Left ventricle myocardium superior (tissue), 1 donor: ENCODE data around the gene GPC3. TPM values are rescaled to one million over a fixed set of nuclear protein-coding genes. Genes with fewer than 3 reads are reported as not detected.

ENCODE experiments used
- ATAC-seq: fragments of 200-7000 bp; cut with Tn5 transposase; one replicate; pipeline ENCODE4 v1.9.1; 2020; ENCODE audit warnings: mild to moderate bottlenecking, moderate library complexity
- DNase-seq: peaks from one replicate; pipeline ENCODE4 v3.0.0-alpha.2; 2020
- intact Hi-C: fragments of 100-400 bp; cut with micrococcal nuclease; formaldehyde crosslinking; loops from one replicate; pipeline ENCODE4 v1.11.0; 2022
- total RNA-seq: library from RNA; stranded (reverse); fragmentation: NEBNext Ultra II Directional; extraction: Animal tissue kit (Norgen Biotek cat#: 25700); gene quantifications from one replicate; pipeline ENCODE4 v1.2.1, GENCODE V29; 2021
- donor health status: DM: no; HTN: yes; CAD: no; lungs with severe emphysema.

The GPC3 gene
- total RNA-seq, 1 donor from 2014 or later: 4.2 TPM

- DNase-seq: no peak
- ATAC-seq: no peak
- intact Hi-C loops: no loop called here
Observed at GRCh38 chrX:133681421-133681820, 304.0 kb downstream of the GPC3 start.

DNA sequence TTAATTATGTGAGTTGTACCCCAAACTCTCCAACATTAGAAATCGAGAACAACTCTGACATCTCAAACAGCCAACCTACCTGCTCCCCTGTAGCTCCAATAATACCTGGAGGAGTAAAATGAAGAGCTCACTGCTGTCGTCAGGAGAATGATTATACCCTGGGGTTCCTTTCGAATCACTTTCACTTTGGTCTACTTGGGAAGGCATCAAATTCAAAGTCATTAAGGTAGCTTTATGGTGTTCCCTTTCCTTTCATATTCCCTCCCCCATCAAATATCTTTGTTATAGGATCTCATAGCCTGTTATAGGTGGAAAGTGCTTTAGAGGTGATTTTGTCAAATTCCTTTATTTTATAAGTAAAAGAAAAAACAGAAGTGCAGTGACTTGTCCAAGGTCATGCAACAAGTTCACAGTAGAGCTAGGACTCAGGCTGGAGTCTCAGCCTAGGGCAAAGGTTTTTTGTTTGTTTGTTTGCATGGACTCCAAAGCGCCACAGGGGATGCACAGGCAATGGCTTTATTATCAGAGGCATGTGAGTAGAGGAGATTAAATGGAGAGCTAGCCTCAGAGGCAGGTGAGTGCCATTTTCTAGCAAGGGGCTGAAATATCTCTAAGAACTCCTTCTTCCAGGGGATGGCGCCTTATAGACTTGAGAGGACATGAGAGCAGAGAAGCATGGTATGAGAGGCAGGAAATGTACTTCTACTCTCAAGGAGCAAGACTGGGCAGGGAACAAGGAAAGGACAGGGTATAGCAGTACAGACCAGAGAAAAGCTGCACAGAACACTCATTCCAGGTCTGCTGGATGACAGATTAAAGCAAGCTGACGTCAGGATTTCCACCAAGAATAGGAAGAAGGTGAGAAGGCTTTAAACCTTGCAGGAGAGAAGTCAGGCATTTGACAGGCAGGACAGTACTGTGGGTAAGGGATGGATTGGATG lies 308.0 kb downstream of the GPC3 start:
- intact Hi-C loops: no loop called here
- ATAC-seq: no peak
- no peak for DNase-seq

DNA sequence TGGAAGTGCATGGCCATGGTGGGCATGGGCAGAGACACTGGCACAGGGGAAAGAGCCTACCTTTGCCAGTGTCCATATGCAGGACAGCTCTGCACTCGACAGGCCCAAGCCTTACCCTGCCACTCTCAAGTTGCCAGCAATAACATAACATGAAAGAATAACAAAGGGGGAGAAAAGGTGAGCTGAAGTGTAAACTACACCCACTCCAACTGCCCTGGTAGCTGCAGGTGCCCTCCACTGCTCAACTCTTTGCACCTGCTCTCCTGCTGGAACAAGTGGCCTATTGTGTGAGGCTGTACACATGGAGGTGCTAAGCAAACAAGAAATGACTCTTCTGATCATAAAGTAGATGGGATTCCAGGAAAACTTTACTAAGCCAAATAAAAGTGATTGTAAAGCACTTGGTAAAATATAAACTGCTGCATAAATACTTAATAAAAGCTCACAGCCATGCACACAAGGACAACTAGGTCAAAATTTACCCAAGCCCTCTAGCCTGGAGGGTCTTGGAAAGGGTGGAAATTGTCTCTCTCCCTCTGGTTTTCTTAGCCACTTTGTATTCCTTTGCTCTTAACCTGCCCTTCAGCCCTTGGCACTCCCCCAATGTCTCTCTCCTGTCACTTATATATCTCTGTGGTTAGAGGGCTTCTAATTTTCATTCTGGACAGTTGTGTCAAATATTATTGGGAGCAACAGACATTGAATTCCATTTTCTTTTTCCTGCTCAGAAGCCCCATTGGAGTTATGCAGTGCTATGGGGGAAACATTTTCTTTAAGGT lies 308.9 kb downstream of the GPC3 start:
- intact Hi-C loops: no loop called here
- no peak for ATAC-seq
- no peak for DNase-seq

DNA sequence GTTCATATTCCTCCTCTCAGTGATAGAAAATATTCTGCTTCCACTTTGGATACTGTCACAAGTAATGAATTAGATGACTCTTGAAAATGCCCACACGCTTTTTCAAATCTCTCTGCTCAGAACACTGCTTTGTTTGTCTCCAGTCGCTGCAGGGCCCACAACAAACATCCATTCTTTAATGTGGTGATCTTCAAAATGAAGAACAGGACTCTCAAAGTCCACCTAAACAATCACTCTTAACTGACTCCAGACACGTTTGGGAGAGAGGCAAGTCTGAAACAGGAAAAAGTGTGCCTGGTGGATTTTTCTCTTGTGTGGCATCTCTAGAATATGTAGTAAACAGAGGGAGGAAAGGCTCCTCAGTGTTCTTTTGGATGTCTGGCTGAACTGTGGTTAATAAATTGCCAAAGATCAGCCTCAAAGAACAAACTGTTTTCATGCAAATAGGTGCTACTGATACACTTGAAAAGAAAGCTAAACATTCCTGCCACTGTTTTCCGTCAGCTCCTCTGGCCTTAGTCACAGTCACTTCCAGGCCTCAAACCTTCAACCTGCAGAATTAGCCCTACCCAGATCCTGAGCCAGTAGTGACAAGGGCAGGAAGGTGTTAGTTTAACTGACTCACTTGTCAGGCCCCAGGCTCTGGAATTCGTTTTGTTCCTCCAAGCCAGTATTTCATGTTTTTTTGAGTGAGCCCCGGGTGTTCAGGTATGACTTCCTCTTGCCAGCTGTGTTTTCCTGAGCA lies 310.5 kb downstream of the GPC3 start:
- ATAC-seq (no peak), DNase-seq (no peak)
- intact Hi-C loops: no loop called here

DNA sequence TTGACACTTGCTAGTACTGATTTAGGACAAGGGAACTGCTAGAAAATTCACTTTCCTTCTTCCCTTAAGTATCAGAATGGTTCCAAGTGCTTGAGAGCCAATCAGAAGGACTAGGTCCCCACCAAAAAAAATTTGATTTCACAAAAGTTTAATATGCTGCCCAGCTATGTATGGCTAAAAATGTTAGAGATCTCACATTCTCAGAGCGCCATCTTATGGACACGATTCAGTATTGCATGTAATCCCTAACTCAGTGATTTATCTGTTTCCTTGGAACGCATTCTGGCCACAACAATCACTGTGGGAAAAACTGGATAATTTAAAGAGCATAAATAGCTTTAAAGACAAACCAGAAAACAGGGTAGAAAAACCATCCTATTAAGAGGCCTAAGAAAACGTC lies 315.0 kb downstream of the GPC3 start:
- ATAC-seq (peak; percentile 37), DNase-seq (no peak)
- intact Hi-C loops: no loop called here

- ATAC-seq: no peak
- DNase-seq: no peak
- intact Hi-C loops: loop anchor here (5.0 kb wide), 1 partner anchor 692 kb away; no protein-coding TSS in a partner anchor
Observed at GRCh38 chrX:133669214-133669613, 316.2 kb downstream of the GPC3 start.

- ATAC-seq (no peak), DNase-seq (no peak)
- intact Hi-C loops: loop anchor here (5.0 kb wide), 1 partner anchor 691 kb away; no protein-coding TSS in a partner anchor
Observed at GRCh38 chrX:133668225-133668931, 317.0 kb downstream of the GPC3 start.

- no peak for DNase-seq
- intact Hi-C loops: loop anchor here (5.0 kb wide), 1 partner anchor 689 kb away; no protein-coding TSS in a partner anchor
Observed at GRCh38 chrX:133666256-133666655, 319.1 kb downstream of the GPC3 start.

GRCh38 chrX:133661962-133662839 lies 323.2 kb downstream of the GPC3 start:
- ATAC-seq (no peak), DNase-seq (no peak)
- intact Hi-C loops: no loop called here

More at GRCh38 chrX:133666256-133666655, 319.1 kb downstream of the GPC3 start:
- ATAC-seq: no peak

DNA sequence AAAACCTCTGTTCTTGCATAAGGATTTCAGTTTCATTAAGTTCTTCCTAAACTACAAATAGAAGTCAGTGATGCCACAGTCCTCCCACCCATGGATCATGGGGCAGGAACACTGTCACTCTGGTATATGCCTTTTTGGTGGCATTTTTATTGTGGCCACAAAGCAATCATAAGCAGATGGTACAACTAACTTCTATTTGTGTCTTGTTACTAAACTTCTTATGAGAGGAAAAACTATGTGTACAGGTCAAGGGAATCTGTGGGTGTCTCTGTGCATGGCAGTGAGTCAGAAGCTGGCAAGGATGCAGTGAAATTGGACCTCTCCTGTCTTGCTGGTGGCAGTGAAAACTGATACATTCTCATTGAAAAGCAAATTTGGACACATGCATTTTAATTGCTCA lies 325.1 kb downstream of the GPC3 start:
- no peak for DNase-seq
- ATAC-seq: no peak
- intact Hi-C loops: no loop called here

DNA sequence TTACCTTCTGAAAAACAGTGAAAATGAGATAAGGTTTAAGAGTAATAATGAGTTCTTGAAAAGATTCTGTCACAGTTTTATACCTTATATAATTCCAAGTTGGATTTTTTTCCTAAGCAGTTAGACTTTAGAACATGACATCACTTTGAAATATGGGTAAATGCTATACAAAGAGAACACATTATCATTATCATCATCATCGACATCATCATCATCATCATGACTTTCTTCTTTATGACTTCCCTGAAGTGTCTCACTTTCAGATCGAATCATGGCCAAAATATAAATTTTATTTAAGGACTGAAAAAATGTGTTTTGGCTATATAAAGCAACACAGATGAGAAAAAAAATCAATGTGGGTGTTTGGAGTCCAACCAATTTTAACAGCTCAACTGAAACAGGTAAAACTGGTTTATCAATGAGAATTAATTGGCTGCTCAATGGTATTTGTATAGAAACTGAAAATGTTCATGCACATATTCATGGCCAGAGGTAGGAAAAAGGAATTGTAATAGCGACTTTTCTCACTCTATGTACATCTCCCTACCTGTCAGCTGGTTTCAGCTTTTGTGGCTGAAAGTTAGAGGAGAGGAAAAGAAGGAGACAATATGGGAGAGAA lies 327.0 kb downstream of the GPC3 start:
- DNase-seq (no peak), ATAC-seq (no peak)
- intact Hi-C loops: no loop called here

GRCh38 chrX:133655275-133656265 lies 329.8 kb downstream of the GPC3 start:
- no peak for ATAC-seq
- no peak for DNase-seq
- intact Hi-C loops: no loop called here

GRCh38 chrX:133654811-133655210 lies 330.6 kb downstream of the GPC3 start:
- DNase-seq (no peak), ATAC-seq (no peak)
- intact Hi-C loops: no loop called here

GRCh38 chrX:133653358-133653757 lies 332.0 kb downstream of the GPC3 start:
- DNase-seq (no peak), ATAC-seq (no peak)
- intact Hi-C loops: no loop called here

- intact Hi-C loops: no loop called here
- ATAC-seq (no peak), DNase-seq (no peak)
Observed at GRCh38 chrX:133652185-133652584, 333.2 kb downstream of the GPC3 start.

DNA sequence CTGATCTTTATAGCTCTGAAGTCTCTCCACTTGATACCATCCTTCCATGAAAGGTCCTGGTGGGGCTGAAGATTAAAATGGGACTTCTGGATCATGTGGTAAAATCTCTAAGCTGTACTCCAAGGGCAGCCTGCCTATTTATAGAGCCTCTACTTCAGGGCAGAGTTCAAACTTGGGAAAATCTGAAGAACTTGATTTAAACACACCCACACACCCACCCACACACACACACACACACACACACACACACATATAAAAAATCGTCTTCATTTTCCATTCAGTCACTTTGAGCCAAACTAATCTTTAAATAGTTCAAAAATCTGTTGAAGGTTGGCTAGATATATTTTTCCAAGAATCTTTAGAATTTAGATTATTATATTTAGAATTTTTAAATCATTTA lies 335.2 kb downstream of the GPC3 start:
- intact Hi-C loops: no loop called here
- ATAC-seq: no peak

More for the DNA sequence above, 335.2 kb downstream of the GPC3 start:
- no peak for DNase-seq
